Kasumi-1 (cell line): Measurements from ENCODE around the gene CCHCR1.
"Not testable (repeated sequence)": the region's sequence is repeated elsewhere in the genome, so short reads cannot be mapped to it uniquely, and the experiment has no call there.

Source experiments
- DNase-seq, 2 experiments: peaks; one replicate each; lab custom pipeline; 2025; lab: John Stamatoyannopoulos, UW

The CCHCR1 gene, protein sequence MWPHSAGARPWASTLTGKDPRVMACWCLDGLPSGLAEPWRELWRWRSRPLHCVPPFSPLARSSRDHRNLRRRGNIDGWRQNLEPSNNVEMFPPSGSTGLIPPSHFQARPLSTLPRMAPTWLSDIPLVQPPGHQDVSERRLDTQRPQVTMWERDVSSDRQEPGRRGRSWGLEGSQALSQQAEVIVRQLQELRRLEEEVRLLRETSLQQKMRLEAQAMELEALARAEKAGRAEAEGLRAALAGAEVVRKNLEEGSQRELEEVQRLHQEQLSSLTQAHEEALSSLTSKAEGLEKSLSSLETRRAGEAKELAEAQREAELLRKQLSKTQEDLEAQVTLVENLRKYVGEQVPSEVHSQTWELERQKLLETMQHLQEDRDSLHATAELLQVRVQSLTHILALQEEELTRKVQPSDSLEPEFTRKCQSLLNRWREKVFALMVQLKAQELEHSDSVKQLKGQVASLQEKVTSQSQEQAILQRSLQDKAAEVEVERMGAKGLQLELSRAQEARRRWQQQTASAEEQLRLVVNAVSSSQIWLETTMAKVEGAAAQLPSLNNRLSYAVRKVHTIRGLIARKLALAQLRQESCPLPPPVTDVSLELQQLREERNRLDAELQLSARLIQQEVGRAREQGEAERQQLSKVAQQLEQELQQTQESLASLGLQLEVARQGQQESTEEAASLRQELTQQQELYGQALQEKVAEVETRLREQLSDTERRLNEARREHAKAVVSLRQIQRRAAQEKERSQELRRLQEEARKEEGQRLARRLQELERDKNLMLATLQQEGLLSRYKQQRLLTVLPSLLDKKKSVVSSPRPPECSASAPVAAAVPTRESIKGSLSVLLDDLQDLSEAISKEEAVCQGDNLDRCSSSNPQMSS

DNA sequence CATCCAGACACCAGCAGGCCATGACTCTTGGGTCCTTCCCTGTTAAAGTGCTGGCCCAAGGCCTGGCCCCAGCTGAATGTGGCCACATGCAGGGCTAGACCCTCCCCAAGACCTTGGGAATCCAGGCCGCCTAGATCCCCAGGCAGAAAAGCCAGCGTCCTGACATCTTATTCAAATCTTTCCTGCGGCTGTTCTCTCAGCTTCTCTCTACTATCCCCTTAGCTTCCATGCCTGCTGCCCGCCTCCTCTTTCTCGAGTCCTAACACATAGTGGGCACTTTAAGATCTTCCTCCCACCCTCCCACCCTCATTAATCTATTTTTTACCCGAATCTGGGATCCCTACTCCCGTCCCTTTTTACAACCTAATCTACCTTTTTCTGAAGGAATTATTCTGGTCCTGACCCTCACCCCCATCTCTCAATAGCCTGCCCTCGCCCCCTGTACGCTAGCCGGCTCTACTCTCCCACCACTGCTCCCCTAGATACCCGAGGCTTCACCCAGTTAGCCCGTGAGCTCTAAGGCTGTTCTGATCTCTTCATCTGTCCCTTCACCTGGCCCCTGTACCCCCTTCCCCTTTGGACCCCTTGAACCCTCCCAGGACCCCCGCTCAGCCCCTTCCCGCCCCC lies at the start of gene CCHCR1:
Gene CCHCR1, minus strand, starts transcription at position 290 of the 627 bp plus-strand sequence. Its CDS starts 202 bp downstream, at position 88.
- no peak for DNase-seq

DNA sequence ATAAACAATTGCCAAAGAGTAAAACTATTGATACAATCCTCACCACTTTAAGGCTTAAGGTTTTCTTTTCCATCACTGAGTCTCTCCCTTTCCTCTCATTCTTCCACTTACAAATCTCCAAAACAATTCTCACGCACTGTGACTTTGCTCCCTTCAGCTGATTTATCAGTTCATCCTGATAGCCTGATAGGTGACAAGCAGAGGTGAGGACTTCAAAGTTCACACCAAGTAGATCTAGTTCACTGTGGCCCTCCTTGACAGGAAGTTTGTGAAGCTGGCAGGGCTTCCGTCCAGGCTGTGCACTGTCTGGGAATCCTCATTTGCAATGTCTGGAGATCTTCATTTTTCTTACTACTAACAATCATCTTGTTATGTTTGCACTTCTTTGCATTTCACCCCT lies 48.0 kb upstream of the CCHCR1 start:
- DNase-seq: no peak

DNA sequence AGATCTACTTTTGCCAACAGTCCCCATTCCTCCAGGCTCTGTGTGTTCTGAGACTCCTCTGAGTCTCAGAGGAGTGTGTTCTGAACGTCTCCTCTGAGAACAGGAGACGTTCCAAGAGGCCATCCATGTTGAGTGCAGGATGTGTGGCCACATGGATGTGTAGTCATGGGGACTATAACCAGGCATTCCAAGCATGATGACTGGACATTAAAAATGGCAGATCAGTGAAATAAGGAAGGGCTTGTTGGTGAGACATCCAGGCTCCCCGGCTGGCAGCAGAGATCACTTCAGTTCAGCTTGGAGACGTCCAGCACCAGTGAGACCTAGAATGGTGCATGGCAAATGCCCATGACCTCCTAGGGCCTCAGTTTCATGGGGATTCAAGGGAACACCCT lies 47.1 kb upstream of the CCHCR1 start:
- DNase-seq: no peak

DNA sequence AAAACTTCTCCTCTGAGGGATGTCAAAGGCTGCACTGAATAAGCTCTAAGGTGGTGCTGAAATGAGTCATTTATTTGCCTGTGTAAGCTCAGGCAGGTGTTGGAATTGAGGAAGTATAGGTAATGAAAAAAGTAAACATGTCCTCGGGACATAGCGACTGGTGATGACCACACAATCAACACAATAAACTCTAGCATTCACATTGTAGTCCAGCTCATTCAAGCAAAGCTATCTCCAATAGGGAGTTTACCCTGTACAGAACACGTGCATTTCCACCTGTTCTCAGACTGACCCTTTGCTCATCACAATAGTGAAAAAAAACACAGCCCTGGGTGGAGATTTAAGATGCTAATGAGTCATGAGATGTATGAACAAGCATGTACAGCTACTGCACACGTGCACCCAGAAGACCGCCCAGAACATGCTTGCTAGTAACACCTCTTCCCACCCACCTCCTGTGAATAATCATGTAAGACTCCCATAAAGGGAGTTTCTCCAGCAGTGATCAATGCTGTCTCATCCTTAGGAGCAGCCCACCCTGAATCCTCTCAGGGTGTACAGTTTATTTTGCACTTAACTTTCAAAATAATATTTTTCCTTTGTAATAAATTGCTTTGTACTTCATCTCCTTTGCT lies 45.9 kb upstream of the CCHCR1 start:
- peak; percentile 55 to 68 for DNase-seq

DNA sequence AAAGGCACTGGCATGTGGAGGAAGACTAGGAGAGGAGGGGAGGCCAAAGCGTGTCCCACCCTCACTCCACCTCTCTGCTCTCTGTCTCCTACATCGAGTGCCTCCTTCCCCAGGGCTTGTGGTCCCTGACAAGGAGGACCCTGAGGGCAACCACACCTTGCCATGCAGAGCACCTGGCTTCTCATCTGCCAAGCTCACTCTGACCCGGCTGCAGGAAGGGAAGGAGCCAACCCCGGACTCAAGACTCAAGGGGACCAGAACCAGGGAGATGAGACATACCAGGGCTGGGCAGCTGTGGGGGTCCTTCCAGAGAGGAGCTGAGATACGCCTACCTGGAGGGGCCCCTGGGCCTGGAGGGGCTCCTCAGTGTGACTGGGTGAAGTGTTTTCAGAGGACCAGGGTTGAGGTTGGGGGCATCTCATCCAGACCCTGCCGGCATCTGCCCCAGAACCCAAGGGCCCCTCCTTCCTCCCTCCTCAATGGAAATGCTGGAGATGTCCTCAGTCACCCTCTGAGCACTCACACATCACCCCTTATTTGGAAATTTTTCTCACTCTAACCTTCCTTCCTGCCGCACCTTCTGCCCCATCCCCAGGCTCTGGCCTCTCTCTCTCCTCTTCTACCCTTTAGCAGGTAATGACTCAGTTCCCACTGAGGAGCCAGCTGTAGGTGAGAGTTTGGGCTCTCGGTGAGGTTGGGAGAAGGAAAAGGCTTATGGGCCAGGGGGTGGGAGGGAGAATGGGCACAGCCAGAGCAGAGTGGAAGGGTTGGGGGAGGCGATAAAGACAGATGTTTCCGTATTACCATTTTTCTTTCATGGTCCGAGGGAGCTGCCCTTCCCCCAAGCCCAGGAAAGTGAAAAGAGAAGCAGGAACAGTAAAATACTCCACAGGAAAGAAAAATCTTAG lies 44.9 kb upstream of the CCHCR1 start:
- peak; percentile 33 to 35 for DNase-seq

DNA sequence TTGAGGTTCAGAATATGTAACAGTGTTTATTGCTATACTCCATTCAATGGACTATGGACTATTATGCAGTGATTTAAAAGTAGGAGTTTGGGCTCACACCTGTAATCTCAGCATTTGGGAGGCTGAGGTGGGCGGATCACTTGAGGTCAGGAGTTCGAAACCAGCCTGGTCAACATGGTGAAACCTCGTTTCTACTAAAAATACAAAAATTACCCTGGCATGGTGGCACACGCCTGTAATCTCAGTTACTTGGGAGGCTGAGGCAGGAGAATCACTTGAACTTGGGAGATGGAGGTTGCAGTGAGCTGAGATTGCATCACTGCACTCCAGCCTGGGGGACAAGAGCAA lies 41.5 kb upstream of the CCHCR1 start:
- not testable (repeated sequence) for DNase-seq

DNA sequence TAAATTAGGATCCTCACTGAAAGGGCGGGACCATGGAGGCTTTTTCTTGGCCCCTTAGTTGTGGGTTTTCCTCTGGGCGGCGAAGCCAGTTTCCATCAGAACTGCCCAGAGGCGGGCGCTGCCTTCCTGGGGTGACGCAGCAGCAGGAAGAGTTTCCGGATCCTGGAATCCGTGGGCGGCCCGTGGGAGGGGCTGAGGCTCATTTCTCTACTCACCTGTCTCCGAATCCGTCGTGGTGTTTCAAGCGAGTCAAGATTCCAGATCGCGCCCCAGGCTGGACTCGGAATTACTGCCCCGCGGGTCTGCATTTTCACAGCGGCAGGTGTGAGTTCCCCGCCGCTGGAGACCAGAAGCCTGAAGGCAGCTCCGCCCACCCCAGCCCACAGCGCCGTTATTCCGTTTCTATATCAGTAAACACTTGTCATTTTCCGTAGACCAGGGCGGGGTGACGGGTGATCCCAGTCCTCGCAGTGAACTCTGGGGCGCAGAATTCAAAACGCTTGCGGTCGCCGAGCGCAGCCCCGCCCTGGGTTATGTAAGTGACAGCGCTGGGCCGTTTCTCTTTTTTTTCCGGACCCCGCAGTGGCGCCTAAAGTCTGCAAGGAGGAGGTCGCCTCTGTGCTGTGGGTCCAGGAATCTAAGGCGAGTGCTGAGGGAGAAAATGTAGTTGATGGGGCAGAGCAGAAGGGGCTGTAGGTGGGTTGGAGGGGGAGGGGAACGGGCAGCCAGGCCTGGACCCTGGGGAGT lies 40.1 kb upstream of the CCHCR1 start:
- peak; percentile 89 to 91 for DNase-seq

DNA sequence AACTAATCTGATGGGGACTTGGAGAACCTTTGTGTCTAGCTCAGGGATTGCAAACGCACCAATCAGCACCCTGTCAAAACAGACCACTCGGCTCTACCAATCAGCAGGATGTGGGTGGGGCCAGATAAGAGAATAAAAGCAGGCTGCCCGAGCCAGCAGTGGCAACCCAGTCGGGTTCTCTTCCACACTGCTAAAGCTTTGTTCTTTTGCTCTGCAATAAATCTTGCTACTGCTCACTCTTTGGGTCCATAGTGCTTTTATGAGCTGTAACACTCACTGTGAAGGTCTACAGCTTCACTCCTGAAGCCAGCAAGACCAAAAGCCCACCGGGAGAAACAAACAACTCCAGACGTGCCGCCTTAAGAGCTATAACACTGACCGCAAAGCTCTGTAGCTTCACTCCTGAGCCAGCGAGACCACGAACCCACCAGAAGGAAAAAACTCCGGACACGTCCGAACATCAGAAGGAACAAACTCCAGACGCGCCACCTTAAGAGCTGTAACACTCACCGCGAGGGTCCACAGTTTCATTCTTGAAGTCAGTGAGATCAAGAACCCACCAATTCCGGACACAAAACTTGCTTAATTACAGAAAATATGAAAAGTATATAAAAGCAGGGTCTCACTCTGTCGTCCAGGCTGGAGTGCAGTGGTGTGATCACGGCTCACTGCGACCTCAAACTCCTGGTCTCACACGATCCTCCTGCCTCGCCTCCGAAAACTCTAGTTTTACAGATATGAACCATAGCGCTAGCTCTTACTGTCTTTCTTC lies 38.8 kb upstream of the CCHCR1 start:
- not testable (repeated sequence) for DNase-seq

DNA sequence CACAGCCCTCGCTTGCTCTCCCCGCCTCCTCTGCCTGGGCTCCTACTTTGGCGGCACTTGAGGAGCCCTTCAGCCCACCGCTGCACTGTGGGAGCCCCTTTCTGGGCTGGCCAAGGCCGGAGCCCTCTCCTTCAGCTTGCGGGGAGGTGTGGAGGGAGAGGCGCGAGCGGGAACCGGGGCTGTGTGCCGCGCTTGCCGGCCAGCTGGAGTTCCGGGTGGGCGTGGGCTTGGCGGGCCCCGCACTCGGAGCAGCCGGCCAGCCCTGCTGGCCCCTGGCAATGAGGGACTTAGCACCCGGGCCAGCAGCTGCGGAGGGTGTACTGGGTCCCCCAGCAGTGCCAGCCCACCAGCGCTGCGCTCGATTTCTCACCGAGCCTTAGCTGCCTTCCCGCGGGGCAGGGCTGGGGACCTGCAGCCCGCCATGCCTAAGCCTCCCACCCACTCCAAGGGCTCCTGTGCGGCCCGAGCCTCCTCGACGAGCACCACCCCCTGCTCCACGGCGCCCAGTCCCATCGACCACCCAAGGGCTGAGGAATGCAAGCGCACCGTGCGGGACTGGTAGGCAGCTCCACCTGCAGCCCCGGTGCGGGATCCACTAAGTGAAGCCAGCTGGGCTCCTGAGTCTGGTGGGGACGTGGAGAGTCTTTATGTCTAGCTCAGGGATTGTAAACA lies 37.8 kb upstream of the CCHCR1 start:
- not testable (repeated sequence) for DNase-seq

DNA sequence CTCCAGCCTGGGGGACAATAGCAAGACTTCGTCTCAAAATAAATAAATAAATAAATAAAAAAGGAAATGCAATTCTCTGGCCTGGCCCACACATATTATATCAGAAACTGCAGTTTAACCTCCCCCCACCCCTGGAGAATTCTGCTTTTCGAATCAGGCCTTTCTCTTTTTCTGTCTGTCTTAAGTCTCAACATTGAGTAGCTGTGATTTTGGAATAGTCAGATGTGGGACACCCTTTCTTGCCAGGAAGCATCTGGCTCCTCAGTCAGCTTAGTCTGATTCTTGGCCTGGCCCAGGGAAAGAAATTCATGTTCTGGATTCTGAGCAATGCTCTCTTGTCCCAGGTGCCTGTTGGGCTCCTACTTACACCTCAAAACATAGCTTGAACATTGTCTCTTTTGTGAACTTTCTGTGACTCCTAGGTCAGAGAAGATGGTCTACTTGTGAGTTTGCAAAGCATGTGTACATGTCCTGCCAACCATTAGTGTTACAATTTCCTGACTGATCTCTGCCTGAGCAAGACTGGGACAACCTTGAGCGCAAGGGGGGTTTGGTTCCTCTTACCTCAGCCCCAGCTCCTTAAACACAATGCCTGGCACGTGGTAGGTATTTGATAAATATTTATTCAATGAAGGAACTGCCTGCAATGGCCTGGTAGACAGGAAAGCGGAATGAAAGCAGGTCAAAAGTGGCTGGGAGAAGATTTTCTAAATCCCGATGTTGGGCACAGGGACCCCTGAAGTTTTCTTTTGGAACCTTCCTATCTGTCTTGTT lies 36.6 kb upstream of the CCHCR1 start:
- no peak for DNase-seq

DNA sequence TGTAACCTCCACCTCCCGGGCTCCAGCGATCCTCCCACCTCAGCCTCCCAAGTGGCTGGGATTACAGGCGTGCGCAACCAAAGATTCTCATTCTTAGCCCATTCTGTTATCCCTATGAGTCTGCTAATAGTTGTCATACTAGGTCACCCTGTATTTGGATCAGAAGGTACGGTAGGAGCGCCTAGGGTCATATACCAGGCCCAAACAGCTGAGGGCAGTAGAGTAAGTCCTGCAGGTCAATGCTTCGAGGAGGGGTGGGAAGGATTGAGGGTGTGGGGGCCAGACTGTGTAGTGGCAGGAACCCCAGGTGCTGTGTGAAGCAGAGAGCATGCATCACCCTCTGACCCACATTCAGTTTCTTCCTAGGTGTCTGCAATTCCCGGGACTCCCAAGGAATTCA lies 35.6 kb upstream of the CCHCR1 start:
- peak in 1 of 2 experiments; percentile 2 for DNase-seq

DNA sequence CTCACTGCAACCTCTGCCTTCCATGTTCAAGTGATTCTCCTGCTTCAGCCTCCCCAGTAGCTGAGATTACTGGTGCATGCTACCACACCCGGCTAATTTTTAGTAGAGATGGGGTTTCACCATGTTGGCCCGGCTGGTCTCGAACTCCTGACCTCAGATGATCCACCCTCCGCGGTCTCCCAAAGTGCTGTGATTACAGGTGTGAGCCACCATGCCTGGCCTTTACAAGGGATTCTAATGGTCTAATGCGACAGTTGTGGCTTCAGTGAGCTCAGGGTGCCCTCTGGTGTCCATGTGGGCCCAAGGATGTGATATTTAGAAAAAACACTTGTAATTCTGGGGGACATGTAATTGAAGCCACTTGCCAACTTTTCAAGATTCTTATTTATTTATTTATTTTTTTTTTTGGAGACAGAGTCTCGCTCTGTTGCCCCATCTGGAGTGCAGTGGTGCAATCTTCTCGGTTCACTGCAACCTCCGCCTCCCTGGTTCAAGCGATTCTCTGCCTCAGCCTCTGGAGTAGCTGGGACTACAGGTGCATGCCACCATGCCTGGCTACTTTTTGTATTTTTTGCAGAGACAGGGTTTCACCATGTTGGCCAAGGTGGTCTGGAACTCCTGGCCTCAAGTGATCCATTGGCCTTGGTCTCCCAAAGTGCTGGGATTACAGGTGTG lies 35.0 kb upstream of the CCHCR1 start:
- peak; percentile 41 to 57 for DNase-seq

DNA sequence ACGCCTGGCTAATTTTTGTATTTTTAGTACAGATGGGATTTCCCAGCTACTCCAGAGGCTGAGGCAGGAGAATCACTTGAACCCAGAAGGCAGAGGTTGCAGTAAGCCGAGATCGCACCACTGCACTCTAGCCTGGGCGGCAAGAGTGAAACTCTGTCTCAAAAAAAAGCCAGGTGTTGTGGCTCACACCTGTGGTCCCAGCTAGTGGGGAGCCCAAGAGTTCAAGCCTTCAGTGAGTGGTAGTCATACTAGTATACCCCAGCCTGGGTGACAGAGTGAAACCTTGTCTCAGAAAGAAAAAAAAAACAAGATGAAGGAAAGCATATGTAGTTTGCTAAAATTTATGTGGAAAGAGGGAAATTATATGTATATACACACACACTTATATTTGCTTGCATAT lies 32.9 kb upstream of the CCHCR1 start:
- DNase-seq: no peak

DNA sequence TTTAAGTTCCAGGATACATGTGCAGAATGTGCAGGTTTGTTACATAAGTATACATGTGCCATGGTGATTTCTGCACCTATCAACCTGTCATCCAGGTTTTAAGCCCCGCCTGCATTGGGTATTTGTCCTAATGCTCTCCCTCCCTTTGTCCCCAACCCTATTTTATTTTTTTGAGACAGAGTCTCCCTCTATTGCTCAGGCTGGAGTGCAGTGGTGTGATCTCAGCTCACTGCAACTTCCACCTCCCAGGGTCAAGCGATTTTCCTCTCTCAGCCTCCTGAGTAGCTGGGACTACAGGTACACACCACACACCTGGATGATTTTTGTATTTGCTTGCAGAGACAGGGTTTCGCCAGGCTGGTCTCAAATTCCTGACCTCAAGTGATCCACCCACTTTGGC lies 31.6 kb upstream of the CCHCR1 start:
- not testable (repeated sequence) for DNase-seq

DNA sequence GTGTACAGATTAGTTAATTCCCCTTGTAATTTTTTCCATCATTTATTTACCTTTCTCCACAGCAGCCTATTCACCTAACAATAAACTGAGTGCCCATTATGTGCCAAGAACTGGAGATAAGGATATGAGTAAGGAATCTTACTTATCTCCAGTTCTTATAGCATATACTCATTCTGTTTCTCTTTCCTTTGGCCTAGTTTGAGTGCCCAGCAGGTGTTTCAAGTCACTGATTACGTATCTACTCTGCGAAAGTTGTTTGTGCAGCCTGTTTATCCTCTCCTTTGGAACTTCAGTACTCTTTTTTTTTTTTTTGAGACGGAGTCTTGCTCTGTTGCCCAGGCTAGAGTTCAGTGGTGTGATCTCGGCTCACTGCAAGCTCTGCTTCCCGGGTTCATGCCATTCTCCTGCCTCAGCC lies 30.2 kb upstream of the CCHCR1 start:
- no peak for DNase-seq

DNA sequence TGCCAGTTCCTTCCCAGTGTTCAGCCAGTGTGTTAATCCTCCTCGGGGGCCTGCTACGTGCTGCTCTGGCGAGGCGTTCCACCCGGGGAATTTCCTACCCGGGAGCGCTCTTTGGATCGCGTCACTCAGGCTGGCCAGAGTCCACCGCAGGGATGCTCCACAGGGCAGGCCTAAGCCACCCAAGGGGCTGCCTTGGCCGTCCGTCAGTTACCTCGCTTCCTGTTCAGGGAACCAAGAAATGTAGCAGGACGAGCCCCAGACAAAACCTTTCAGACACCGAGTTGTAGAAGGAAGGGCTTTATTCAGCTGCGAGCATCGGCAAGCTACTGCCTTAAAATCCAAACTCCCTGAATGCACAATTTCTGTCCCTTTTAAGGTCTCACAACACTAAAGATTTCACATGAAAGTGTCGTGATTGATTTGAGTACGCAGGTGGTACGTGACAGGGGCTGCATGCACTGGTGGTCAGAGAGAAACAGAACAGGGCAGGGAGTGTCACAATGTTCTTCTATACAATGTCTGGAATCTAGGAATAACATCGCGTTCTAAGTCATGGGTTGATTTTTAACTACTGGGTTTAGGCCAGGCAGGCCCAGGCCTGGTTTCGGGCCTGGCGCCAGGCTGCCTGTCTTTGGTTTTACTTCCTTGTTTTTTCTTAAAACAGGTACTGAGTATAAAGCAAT lies 28.6 kb upstream of the CCHCR1 start:
- no peak for DNase-seq

DNA sequence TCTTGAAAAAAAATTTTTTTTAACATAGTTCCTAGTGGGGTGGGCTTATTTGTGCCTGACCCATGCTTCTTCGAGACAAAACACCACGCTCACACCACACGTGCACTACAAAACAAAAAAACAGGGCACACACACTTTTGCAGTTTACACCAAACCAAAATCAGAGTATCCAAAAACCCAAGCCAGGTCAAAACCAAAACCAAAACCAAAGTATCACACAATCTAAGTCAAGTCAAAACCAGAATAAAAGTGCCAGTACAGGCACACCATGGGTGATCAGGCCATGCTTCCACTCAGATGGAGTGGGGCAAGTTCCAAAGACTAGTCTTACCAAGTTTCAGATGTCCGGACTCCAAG lies 28.1 kb upstream of the CCHCR1 start:
- not testable (repeated sequence) for DNase-seq
